ENCODE results near the gene IRF5.

Gene IRF5

GRCh38 chr7:128928882-128929788, 8.6 kb upstream of the IRF5 start:
- Histone ChIP-seq H3K9ac (ENCODE audit: low read depth, low read length) (no peak overlapping the region), H3K36me3 (ENCODE audit: insufficient read depth, low read length) (no peaks in the 10 kb centered on the region), H3K4me1 (ENCODE audit: control insufficient read depth, insufficient read depth, low read length) (no peaks in the 10 kb centered on the region), H3K4me2 (ENCODE audit: low read length) (no peak overlapping the region), H3K27me3 (ENCODE audit: control insufficient read depth, insufficient read depth, low read length) (peaks cover 37% of the 10 kb centered on the region), H3K4me3 (ENCODE audit: low read length) (no peak overlapping the region), H3K9me3 (replicated peaks; ENCODE audit: low read length) (no peaks in the 10 kb centered on the region)

- Histone ChIP-seq H3K4me1 (ENCODE audit: control insufficient read depth, insufficient read depth, low read length) (no peaks in the 10 kb centered on the region), H3K9ac (ENCODE audit: low read depth, low read length) (no peak overlapping the region), H3K9me3 (replicated peaks; ENCODE audit: low read length) (no peaks in the 10 kb centered on the region), H3K27me3 (ENCODE audit: control insufficient read depth, insufficient read depth, low read length) (peaks cover 39% of the 10 kb centered on the region), H3K4me3 (ENCODE audit: low read length) (no peak overlapping the region), H3K4me2 (ENCODE audit: low read length) (no peak overlapping the region), H3K36me3 (ENCODE audit: insufficient read depth, low read length) (no peaks in the 10 kb centered on the region)
These were observed 6.4 kb upstream of the IRF5 start for GRCh38 chr7:128931190-128931798.

- Histone ChIP-seq H3K9me3 (replicated peaks; ENCODE audit: low read length) (no peaks in the 10 kb centered on the region), H3K36me3 (ENCODE audit: insufficient read depth, low read length) (no peaks in the 10 kb centered on the region), H3K4me2 (ENCODE audit: low read length) (no peak overlapping the region), H3K9ac (ENCODE audit: low read depth, low read length) (no peak overlapping the region), H3K4me1 (ENCODE audit: control insufficient read depth, insufficient read depth, low read length) (no peaks in the 10 kb centered on the region), H3K4me3 (ENCODE audit: low read length) (no peak overlapping the region), H3K27me3 (ENCODE audit: control insufficient read depth, insufficient read depth, low read length) (peaks cover 46% of the 10 kb centered on the region)
These were observed 5.5 kb upstream of the IRF5 start for GRCh38 chr7:128931965-128932861.

GRCh38 chr7:128932862-128933179, 4.9 kb upstream of the IRF5 start:
- Histone ChIP-seq H3K9ac (ENCODE audit: low read depth, low read length) (no peak overlapping the region), H3K4me2 (ENCODE audit: low read length) (no peak overlapping the region), H3K27me3 (ENCODE audit: control insufficient read depth, insufficient read depth, low read length) (peaks cover 49% of the 10 kb centered on the region)

GRCh38 chr7:128933180-128933891, 4.4 kb upstream of the IRF5 start:
- Histone ChIP-seq H3K27me3 (ENCODE audit: control insufficient read depth, insufficient read depth, low read length) (peaks cover 52% of the 10 kb centered on the region), H3K4me1 (ENCODE audit: control insufficient read depth, insufficient read depth, low read length) (peaks cover 8% of the 10 kb centered on the region), H3K4me2 (ENCODE audit: low read length) (no peak overlapping the region), H3K4me3 (ENCODE audit: low read length) (no peak overlapping the region), H3K9ac (ENCODE audit: low read depth, low read length) (no peak overlapping the region), H3K36me3 (ENCODE audit: insufficient read depth, low read length) (no peaks in the 10 kb centered on the region), H3K9me3 (replicated peaks; ENCODE audit: low read length) (no peaks in the 10 kb centered on the region)

More at GRCh38 chr7:128932862-128933179, 4.9 kb upstream of the IRF5 start:
- Histone ChIP-seq H3K9me3 (replicated peaks; ENCODE audit: low read length) (no peaks in the 10 kb centered on the region), H3K4me3 (ENCODE audit: low read length) (no peak overlapping the region), H3K4me1 (ENCODE audit: control insufficient read depth, insufficient read depth, low read length) (peaks cover 3% of the 10 kb centered on the region), H3K36me3 (ENCODE audit: insufficient read depth, low read length) (no peaks in the 10 kb centered on the region)

- Histone ChIP-seq H3K9me3 (replicated peaks; ENCODE audit: low read length) (no peaks in the 10 kb centered on the region), H3K4me2 (ENCODE audit: low read length) (no peak overlapping the region), H3K4me3 (ENCODE audit: low read length) (no peak overlapping the region), H3K9ac (ENCODE audit: low read depth, low read length) (no peak overlapping the region), H3K36me3 (ENCODE audit: insufficient read depth, low read length) (no peaks in the 10 kb centered on the region), H3K27me3 (ENCODE audit: control insufficient read depth, insufficient read depth, low read length) (peaks cover 61% of the 10 kb centered on the region), H3K4me1 (ENCODE audit: control insufficient read depth, insufficient read depth, low read length) (peaks cover 13% of the 10 kb centered on the region)
These were observed 3.1 kb upstream of the IRF5 start for GRCh38 chr7:128934361-128935341.

- H3K27me3 ChIP-seq (ENCODE audit: control insufficient read depth, insufficient read depth, low read length) = peaks cover 68% of the 10 kb centered on the region
- no peaks in the 10 kb centered on the region for H3K9me3 ChIP-seq (replicated peaks; ENCODE audit: low read length)
- H3K36me3 ChIP-seq (ENCODE audit: insufficient read depth, low read length) = no peaks in the 10 kb centered on the region
- no peak overlapping the region for H3K4me2 ChIP-seq (ENCODE audit: low read length)
- H3K9ac ChIP-seq (ENCODE audit: low read depth, low read length) = no peak overlapping the region
- H3K4me1 ChIP-seq (ENCODE audit: control insufficient read depth, insufficient read depth, low read length) = peaks cover 13% of the 10 kb centered on the region
- no peak overlapping the region for H3K4me3 ChIP-seq (ENCODE audit: low read length)
These were observed 2.4 kb upstream of the IRF5 start for GRCh38 chr7:128935342-128935730.

- no peaks in the 10 kb centered on the region for H3K9me3 ChIP-seq (replicated peaks; ENCODE audit: low read length)
- no peak overlapping the region for H3K9ac ChIP-seq (ENCODE audit: low read depth, low read length)
- no peak overlapping the region for H3K4me3 ChIP-seq (ENCODE audit: low read length)
- H3K4me2 ChIP-seq (ENCODE audit: low read length) = no peak overlapping the region
- H3K27me3 ChIP-seq (ENCODE audit: control insufficient read depth, insufficient read depth, low read length) = peaks cover 77% of the 10 kb centered on the region
- H3K36me3 ChIP-seq (ENCODE audit: insufficient read depth, low read length) = no peaks in the 10 kb centered on the region
- H3K4me1 ChIP-seq (ENCODE audit: control insufficient read depth, insufficient read depth, low read length) = peaks cover 13% of the 10 kb centered on the region
These were observed 929 bp upstream of the IRF5 start for GRCh38 chr7:128936798-128937197.

GRCh38 chr7:128937271-128937646, 468 bp upstream of the IRF5 start:
- no peak overlapping the region for H3K9ac ChIP-seq (ENCODE audit: low read depth, low read length)
- peaks cover 78% of the 10 kb centered on the region for H3K27me3 ChIP-seq (ENCODE audit: control insufficient read depth, insufficient read depth, low read length)
- peaks cover 13% of the 10 kb centered on the region for H3K4me1 ChIP-seq (ENCODE audit: control insufficient read depth, insufficient read depth, low read length)
- H3K36me3 ChIP-seq (ENCODE audit: insufficient read depth, low read length) = no peaks in the 10 kb centered on the region
- peak overlapping the region; percentile 93 for H3K4me2 ChIP-seq (ENCODE audit: low read length)
- peak overlapping the region; percentile 70 for H3K4me3 ChIP-seq (ENCODE audit: low read length)
- no peaks in the 10 kb centered on the region for H3K9me3 ChIP-seq (replicated peaks; ENCODE audit: low read length)

GRCh38 chr7:128938544-128939074, 882 bp downstream of the IRF5 start:
- peak overlapping the region; percentile 93 for H3K4me2 ChIP-seq (ENCODE audit: low read length)
- no peaks in the 10 kb centered on the region for H3K36me3 ChIP-seq (ENCODE audit: insufficient read depth, low read length)
- peak overlapping the region; percentile 70 for H3K4me3 ChIP-seq (ENCODE audit: low read length)
- no peak overlapping the region for H3K9ac ChIP-seq (ENCODE audit: low read depth, low read length)
- H3K4me1 ChIP-seq (ENCODE audit: control insufficient read depth, insufficient read depth, low read length) = peaks cover 13% of the 10 kb centered on the region
- H3K9me3 ChIP-seq (replicated peaks; ENCODE audit: low read length) = no peaks in the 10 kb centered on the region
- H3K27me3 ChIP-seq (ENCODE audit: control insufficient read depth, insufficient read depth, low read length) = peaks cover 67% of the 10 kb centered on the region
